ENCODE results near the gene NTN4. TPM values are rescaled to one million over a fixed set of nuclear protein-coding genes. Genes with fewer than 3 reads are reported as not detected.

Gene NTN4
- total and polyA plus RNA-seq, 4 donors = 3.2 to 30.5 (median 15.0) TPM

GRCh38 chr12:95637471-95638155 lies 153.0 kb downstream of the NTN4 start:
- peaks cover 9 to 19% (median 13%) of the 10 kb centered on the region in 4 donors for H3K4me1 ChIP-seq (ENCODE audit: control insufficient read depth in 4 of 4, insufficient read depth in 4 of 4, low read length in 3 of 4)
- H3K9ac ChIP-seq (ENCODE audit: low read depth in 1 of 2, low read length in 2 of 2) = no peak overlapping the region
- DNase-seq (ENCODE audit: low spot score) = no peak
- H3K27ac ChIP-seq (ENCODE audit: low read depth in 1 of 2, low read length in 2 of 2) = no peak overlapping the region
- TF ChIP-seq, protein P1, sequence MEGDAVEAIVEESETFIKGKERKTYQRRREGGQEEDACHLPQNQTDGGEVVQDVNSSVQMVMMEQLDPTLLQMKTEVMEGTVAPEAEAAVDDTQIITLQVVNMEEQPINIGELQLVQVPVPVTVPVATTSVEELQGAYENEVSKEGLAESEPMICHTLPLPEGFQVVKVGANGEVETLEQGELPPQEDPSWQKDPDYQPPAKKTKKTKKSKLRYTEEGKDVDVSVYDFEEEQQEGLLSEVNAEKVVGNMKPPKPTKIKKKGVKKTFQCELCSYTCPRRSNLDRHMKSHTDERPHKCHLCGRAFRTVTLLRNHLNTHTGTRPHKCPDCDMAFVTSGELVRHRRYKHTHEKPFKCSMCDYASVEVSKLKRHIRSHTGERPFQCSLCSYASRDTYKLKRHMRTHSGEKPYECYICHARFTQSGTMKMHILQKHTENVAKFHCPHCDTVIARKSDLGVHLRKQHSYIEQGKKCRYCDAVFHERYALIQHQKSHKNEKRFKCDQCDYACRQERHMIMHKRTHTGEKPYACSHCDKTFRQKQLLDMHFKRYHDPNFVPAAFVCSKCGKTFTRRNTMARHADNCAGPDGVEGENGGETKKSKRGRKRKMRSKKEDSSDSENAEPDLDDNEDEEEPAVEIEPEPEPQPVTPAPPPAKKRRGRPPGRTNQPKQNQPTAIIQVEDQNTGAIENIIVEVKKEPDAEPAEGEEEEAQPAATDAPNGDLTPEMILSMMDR (IDR thresholded peaks at IDR 0.05; ENCODE audit: low read depth, low read length, missing input control) = no peak
- no peak for TF ChIP-seq RAD21 (IDR thresholded peaks at IDR 0.05)
- TF ChIP-seq YY1 (IDR thresholded peaks at IDR 0.05) = no peak
- TF ChIP-seq HNF4G (IDR thresholded peaks at IDR 0.05) = no peak
- no peak for TF ChIP-seq NR2F2 (IDR thresholded peaks at IDR 0.05)
- TF ChIP-seq JUND (IDR thresholded peaks at IDR 0.05) = no peak
- no peak for TF ChIP-seq EGR1 (IDR thresholded peaks at IDR 0.05; ENCODE audit: low read depth in 2 of 2)
- no peak for TF ChIP-seq TAF1 (conservative IDR thresholded peaks at IDR 0.05)
- TF ChIP-seq, protein P2, sequence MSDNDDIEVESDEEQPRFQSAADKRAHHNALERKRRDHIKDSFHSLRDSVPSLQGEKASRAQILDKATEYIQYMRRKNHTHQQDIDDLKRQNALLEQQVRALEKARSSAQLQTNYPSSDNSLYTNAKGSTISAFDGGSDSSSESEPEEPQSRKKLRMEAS (IDR thresholded peaks at IDR 0.05) = no peak
- no peak for TF ChIP-seq FOXA1 (IDR thresholded peaks at IDR 0.05)
- no peak for TF ChIP-seq SP1 (IDR thresholded peaks at IDR 0.05)
- no peak for TF ChIP-seq GABPA (IDR thresholded peaks at IDR 0.05 in 1 of 2, conservative IDR thresholded peaks at IDR 0.05 in 1 of 2)
- no peak for TF ChIP-seq HNF4A (conservative IDR thresholded peaks at IDR 0.05)
- TF ChIP-seq, protein P3, sequence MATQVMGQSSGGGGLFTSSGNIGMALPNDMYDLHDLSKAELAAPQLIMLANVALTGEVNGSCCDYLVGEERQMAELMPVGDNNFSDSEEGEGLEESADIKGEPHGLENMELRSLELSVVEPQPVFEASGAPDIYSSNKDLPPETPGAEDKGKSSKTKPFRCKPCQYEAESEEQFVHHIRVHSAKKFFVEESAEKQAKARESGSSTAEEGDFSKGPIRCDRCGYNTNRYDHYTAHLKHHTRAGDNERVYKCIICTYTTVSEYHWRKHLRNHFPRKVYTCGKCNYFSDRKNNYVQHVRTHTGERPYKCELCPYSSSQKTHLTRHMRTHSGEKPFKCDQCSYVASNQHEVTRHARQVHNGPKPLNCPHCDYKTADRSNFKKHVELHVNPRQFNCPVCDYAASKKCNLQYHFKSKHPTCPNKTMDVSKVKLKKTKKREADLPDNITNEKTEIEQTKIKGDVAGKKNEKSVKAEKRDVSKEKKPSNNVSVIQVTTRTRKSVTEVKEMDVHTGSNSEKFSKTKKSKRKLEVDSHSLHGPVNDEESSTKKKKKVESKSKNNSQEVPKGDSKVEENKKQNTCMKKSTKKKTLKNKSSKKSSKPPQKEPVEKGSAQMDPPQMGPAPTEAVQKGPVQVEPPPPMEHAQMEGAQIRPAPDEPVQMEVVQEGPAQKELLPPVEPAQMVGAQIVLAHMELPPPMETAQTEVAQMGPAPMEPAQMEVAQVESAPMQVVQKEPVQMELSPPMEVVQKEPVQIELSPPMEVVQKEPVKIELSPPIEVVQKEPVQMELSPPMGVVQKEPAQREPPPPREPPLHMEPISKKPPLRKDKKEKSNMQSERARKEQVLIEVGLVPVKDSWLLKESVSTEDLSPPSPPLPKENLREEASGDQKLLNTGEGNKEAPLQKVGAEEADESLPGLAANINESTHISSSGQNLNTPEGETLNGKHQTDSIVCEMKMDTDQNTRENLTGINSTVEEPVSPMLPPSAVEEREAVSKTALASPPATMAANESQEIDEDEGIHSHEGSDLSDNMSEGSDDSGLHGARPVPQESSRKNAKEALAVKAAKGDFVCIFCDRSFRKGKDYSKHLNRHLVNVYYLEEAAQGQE (IDR thresholded peaks at IDR 0.05) = no peak
- TF ChIP-seq RXRA (IDR thresholded peaks at IDR 0.05) = no peak
- 76% methylated on average over 8 of the region's 8 CpGs for WGBS
- no peaks in the 10 kb centered on the region for H3K9me3 ChIP-seq (ENCODE audit: control insufficient read depth in 4 of 4, low read length in 3 of 4)
- no peaks in the 10 kb centered on the region for H3K27me3 ChIP-seq (ENCODE audit: control insufficient read depth in 4 of 4, insufficient read depth in 4 of 4, low read length in 3 of 4)
- H3K36me3 ChIP-seq (ENCODE audit: control insufficient read depth in 4 of 4, insufficient read depth in 3 of 4, low read depth in 1 of 4, low read length in 3 of 4) = no peaks in the 10 kb centered on the region
- no peak overlapping the region for H3K4me3 ChIP-seq (ENCODE audit: low read depth in 1 of 3, low read length in 3 of 3)

- Histone ChIP-seq H3K4me1 (ENCODE audit: control insufficient read depth in 4 of 4, insufficient read depth in 4 of 4, low read length in 3 of 4) (peaks cover 9 to 19% (median 13%) of the 10 kb centered on the region in 4 donors), H3K27ac (ENCODE audit: low read depth in 1 of 2, low read length in 2 of 2) (no peak overlapping the region), H3K36me3 (ENCODE audit: control insufficient read depth in 4 of 4, insufficient read depth in 3 of 4, low read depth in 1 of 4, low read length in 3 of 4) (no peaks in the 10 kb centered on the region), H3K27me3 (ENCODE audit: control insufficient read depth in 4 of 4, insufficient read depth in 4 of 4, low read length in 3 of 4) (no peaks in the 10 kb centered on the region), H3K9me3 (ENCODE audit: control insufficient read depth in 4 of 4, low read length in 3 of 4) (no peaks in the 10 kb centered on the region), H3K4me3 (ENCODE audit: low read depth in 1 of 3, low read length in 3 of 3) (no peak overlapping the region), H3K9ac (ENCODE audit: low read depth in 1 of 2, low read length in 2 of 2) (no peak overlapping the region)
- TF ChIP-seq, protein P1 (IDR thresholded peaks at IDR 0.05; ENCODE audit: low read depth, low read length, missing input control) = no peak
- no peak for TF ChIP-seq HNF4G (IDR thresholded peaks at IDR 0.05)
- no peak for DNase-seq (ENCODE audit: low spot score)
- 90% methylated on average over 24 of the region's 24 CpGs for WGBS
Observed at GRCh38 chr12:95637010-95637409, 153.6 kb downstream of the NTN4 start.

Data from liver (tissue), 9 donors.